GM21717 (cell line): ENCODE data around the gene BCO1.
A peak's percentile ranks its signal among the peaks of the same experiment; 100 is the strongest.

Source experiments
- ATAC-seq: cut with Tn5 transposase; IDR thresholded peaks from one replicate; pipeline ENCODE4 v1.9.1; 2021; ENCODE audit warnings: mild to moderate bottlenecking, moderate library complexity; ENCODE audit not compliant: unreplicated experiment

BCO1 gene

DNA sequence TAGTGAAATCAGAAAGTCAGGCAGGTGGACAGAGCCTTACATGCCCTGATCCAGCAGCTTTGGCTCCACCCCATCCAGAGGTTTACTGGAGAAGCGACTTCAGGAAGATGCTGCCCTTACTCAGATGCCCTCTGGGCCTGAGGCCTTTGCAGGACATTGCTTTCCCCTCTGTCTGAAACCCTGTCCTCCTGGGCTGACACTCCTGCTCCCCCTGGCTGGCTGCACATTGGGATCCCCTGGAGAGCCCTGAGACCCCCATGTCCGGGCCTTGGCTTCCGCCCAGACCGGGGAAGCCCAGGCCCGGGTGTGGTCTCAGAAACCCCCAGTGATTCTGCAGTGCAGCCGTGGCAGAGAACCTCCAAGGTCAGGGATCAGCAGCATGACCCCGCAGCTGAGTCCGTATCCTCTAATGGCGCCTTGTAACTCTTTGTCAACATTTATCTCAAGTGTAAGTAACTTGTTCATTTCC is 36.6 kb downstream of the BCO1 start:
- ATAC-seq, result no peak

DNA sequence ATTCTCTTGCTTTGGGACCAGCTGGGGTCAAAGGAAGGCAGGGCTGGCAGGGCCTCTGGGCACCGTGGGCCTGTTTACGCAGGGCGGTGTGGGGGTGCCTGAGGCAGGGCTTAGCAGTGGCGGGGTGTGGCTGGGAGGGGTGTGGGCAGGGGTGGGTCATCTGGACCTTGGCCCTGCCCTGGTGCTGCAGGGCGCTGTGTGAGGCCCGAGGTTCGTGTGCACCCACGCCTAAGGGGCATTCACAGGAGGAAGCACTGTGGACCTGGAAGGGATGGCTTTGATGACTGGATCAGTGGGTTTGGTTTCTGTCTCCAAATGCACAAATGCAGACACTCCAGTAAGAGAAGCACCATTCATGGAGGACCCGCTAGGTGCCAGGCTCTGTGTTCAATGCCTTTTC is 37.3 kb downstream of the BCO1 start:
- ATAC-seq, result no peak

DNA sequence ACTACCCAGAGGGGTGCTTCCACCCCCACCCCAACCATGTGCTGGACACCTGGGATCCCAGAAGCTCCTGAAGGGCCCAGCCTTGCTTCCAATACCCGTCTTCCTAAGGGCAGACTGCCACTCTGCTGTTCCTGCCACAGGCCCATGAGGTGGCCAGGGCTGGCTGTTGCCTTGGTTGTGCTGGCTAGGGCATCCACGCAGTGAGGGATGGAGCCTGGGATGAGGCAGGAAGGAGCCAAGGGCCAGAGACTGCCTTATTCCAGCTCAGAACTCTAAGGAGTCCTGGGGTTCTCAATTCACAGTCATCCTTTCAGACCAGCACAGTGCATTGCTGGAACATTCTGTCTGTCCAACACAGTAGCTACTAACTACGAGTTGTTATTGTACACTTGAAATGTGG is 37.8 kb downstream of the BCO1 start:
- no peak for ATAC-seq

DNA sequence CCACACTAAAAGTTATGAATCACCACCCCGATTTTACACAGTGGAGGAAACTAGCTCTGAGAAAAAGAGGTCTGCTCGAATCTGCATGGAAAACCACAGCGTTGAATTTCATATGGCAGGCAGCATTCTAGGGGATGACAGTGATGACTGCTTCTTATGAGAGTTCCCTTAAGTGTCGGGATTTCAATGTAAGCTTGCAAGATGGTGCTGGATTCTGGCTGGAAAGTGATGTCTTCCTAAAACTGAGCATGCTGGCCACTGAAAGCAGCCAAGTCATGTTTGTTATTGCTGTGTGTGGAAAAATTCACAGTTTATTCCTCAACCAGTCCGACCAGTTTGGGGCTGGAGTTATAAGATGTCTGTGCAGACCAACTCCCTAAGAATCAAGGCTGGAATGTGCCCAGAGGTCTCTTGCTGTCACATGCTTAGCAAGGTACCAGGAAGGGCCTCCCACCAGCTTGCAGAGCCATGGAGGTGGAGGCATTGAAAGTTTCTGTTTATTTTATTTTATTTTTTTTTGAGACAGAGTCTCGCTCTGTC is 39.1 kb downstream of the BCO1 start:
- no peak for ATAC-seq

DNA sequence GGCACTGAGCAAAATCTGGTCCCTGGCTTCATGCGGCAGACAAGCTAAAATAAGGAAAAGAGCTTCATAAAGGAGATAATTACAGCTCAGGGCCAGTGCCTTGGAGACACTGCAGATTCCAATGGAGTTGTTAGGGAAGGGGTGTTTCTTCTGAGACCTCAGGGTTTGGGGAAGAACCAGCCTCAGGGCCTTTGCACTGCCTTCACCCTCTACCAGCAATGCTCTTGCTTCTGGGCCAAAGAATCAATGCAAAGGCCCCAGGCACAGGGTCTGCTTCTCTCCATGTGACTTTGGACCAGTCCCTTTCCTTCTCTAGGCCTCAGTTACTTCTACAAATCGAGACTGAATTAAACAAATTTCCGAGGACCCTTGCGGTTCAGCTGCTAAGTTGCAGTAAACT is 40.0 kb downstream of the BCO1 start:
- no peak for ATAC-seq

DNA sequence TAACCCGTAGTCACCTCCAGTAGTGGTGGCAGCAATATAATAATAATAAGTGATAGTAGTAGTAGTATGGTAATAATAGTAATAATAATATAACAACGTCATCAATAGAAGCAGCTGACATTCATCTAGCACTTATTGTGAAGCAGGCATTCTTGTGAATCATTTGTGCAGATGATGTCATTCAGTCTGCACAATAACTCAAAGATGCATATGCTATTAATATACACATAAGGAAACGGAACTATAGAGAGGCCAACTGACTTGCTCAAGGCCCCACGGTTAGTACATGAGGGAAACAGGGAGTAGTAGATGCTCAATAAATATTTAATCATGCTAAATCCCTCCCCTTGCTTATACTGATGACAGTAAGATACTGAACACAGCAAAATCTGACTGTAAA is 40.9 kb downstream of the BCO1 start:
- no peak for ATAC-seq

DNA sequence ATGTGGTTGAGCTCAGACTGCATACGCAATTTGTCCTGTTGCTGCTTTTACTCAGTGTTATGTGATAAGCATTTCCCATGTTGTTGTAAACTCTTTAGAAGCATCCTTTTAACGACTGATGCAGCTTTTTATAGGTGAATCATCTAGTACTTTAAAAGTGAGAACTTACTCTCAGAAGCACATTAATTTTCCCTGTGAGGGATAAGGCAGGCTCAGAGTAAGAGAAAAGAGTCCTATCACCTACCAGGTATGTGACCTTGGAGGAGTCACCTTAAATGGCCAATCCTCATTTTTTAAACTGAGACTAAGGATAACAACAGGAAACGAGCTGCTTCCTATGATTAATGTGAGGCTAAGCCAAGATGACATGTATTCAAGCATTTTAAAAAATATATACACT is 41.9 kb downstream of the BCO1 start:
- ATAC-seq, result no peak

DNA sequence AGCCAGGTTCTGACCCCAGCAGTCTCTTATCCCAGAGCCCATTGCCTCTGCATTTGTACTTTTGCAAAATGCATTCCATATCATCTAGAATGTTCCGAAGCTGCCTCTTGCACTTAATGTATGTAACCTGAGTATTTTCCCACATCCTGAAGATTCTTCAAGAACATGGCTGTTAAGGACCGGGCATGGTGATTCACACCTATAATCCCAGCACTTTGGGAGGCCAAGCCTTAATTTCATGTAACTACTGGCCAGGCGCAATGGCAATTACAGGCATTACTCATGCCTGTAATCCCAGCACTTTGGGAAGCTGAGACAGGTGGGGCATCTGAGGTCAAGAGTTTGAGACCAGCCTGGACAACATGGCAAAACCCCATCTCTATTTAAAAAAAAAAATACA is 44.6 kb downstream of the BCO1 start:
- ATAC-seq, result no peak

DNA sequence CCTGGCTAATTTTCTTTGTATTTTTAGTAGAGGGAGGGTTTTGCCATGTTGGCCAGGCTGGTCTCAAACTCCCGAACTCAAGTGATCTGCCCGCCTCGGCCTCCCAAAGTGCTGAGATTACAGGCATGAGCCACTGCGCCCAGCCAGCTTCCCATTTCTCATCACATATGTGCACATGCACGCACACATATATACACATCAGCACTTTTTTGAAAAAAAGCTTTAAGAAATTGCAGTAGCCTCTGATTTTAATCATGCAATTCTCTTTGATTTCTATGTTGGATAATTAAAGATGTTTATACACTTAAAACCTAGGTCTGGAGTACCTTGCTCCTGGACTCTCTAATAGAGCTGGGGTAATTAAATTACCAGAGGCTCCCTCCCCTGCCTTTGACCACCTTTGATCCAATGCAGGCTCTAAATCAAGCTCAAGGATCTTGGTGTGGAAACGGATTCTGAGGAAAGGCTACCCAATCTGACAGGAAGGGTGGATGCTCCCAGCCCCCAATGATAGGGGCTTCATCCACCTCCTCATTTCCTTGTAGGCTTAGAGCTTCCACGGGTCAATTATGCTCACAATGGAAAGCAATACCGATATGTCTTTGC is 46.6 kb downstream of the BCO1 start:
- no peak for ATAC-seq

DNA sequence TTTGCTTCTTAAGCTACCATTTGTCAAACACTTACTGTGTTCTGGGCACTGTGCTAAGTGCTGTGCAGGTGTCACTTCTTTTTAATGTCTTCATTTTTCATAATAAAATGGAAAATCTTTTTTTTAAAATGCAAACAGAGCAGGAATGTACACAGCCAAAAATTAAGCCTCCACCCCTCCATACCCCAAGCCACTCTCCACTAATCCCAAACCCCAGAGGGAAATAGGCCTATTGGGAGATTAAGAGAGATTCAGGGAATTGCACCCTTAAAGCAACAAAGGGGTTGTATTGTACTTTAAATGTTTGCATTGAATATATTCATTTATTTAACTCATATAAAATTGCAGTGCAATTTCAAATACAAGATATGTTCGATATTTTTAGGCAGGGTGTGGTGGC is 47.7 kb downstream of the BCO1 start:
- no peak for ATAC-seq

DNA sequence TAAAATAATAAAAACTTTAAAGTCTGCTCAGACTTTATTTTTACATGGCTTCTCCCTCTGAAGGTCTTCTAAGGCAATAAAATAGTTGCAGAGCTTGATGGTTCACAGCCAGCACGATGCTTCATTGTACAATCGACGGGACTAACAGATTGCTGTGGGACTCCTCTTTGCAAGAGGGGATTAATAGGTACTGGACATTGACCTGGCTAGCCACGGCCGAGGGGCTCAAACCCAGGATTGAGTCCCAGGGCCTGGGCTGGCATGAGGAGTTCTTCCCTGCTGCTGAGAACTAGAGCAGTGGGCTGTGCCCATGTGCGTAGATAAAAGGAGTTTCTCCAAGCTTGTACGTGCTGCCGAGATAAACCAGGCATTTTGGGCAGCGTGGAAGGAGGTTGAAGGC is 52.6 kb downstream of the BCO1 start:
- no peak for ATAC-seq

DNA sequence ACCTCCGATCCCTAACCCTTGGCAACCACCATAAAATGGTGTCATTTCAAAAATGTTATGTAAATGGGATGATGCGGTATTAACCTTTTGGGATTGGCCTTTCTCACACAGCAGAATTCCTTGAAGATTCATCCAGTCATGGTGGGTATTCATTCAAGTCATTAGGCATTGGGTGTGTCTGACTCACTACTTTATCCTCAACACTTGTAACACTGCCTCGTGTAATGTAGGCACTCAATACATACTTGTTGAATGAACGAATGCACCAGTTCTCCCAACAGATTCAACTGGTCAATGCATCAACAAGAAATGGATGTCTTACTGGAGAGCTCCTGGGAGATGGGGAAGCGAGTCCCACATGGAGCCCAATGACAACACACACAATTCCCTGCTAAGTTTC is 54.4 kb downstream of the BCO1 start:
- no peak for ATAC-seq

DNA sequence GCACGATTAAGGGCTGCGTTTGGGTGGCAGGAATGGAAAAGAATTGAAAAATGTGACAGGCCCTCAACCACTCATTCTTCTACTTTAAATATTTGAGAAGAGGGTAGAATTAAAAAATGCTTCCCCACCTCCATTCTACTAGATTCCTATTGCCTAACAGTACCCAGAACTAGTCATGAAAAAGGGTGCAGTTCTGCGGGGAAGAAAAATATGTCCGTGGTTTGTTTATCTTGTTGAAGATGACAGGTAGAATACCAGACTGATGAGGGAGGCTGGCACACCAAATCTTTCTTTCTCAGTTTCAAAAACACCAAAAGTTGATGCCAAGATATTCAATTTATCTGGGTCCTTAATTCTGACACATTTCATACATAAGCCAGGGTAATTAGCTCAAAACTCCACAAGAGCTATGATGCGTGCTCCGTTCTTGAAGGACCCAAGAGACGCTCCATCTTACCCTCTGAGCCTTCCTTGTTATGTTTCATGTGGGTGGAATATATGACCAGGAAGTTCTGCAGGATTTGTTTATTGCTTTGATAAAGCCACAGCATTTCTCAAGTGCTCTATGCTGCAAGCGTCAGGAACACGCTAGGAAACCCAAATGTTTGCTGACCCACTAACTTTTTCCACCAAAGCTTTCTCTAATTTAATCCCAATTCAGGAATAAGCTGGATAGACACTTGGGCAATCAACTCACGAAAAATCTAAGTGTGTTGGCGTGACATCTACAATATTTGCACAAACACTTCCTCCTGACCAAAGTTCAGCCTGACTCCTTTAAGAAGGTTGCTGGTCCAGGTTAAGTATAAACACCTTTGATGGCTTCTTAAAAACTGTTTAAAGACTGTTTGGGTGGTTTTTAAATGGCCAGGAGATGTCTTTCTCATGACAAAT is 55.7 kb downstream of the BCO1 start:
- no peak for ATAC-seq

DNA sequence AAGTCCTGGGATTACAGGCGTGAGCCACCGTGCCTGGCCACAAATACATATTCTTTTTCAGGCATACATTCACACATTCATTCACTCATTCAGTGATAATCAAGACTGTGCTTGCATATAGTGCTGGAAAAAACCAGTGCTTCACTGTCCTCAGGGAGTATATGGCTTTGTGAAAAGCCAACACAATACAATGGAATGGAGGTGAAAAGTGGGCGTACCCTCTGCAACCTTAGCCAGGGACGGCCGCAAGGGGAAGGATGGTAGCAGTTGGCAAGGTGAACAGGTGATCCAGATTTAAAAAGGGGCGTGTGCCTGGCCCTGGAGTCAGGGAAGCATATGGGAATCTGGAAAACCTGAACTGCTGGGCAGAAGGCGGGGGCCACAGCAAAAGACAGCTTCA is 58.1 kb downstream of the BCO1 start:
- no peak for ATAC-seq

DNA sequence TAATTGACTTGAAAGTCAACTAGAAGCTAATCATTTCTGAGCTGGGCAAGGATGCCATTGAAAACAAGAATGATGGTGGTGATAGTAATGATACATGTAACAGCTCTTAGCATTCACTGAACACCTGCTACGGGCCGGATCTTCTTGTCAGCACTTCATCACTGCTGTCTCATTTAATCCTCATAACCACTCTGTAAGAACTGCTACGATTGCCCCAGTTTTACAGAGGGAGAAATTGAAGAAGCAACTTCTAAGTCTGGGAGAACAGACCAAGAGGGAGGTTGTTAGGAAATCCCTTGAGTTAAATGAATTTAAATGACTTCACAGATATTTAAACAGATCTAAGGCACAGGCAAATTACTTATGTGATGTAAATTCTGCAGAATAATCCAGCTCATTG is 69.3 kb downstream of the BCO1 start:
- ATAC-seq, result no peak

DNA sequence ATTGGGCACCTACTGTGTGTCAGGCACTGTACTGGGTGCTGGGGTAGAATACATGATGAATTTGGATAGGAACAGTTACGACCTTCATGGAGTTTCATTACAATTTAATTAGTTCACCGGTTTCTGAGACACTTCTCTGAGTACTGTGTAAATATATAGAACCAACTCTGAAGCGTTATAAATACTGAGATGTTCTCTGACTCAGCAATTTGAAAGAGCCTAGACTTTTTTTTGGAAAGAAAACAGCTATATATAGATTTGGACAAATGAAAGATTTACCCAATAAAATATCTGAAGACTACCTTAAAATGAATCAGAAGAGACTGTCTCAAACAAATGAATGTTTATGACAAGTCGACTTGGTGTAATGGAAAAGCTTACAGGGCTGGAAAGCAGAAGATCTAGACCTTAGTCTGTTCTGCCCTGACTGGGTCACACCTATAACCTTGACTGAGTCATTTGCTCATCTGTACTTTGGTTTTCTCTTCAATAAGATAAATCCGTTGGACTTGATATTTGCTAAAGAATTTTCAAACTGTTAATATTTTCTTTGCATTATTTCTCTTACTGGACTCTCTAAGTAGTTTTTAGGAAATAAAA is 71.7 kb downstream of the BCO1 start:
- ATAC-seq, result no peak

DNA sequence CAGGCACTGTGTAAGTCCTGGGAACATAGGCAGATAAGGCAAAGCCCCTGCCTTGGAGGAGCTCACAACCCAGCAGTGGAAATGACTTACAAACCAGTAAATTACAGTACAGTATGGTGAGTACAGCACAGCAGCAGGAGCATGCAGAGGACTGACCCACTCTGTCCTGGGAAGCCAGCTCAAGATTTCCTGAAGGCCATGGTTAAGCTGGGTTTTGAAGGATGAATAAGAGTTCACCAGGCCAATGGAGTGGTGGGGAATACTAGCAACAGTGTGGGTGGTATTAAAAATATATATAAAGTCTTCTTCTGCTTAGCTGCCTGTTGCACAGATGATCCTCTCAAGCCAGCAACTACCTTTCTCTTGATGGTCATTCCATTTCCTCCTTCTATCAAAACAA is 73.3 kb downstream of the BCO1 start:
- ATAC-seq, result no peak

DNA sequence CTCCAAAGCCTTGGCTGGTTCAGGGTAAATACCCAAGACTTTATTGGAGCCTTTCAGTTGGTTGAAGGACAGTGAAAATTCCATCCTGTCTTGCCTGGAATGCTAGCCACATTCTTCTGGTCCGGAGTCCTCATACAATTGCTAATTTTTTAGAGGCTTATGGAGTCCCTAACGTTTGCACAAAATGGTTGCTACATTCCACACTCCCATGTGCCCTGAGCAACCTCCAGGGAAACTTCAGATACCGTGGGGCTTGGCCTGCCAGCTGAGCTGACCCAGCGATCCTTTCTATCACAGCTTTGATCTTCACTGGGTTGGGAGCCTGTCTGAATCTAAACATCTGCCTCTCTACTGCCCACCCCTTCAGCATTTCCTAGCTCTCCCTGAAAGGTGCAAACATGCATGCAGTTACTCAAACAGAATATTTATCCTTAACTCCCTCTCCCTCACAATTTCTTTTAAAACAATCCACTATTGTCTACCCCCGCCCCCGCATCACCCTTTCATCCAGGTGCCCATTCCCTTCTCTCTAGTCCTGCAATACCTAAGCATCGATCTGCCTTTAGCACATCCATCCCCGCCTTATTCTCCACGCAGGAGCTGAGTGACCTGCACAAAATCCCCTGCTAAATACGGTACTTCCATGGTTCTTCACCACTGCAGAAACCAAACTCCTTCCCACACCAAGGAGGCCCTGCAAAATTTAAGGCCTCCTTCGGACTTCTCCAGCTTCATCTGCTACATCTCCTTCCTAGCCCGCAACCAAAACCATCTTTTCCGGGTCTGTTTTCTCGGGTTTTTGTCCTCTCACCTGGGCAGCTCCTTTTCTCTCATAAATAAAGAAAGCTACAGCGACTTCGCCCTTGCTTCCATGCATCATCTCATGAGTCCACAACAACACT is 75.5 kb downstream of the BCO1 start:
- ATAC-seq, result peak; percentile 10

DNA sequence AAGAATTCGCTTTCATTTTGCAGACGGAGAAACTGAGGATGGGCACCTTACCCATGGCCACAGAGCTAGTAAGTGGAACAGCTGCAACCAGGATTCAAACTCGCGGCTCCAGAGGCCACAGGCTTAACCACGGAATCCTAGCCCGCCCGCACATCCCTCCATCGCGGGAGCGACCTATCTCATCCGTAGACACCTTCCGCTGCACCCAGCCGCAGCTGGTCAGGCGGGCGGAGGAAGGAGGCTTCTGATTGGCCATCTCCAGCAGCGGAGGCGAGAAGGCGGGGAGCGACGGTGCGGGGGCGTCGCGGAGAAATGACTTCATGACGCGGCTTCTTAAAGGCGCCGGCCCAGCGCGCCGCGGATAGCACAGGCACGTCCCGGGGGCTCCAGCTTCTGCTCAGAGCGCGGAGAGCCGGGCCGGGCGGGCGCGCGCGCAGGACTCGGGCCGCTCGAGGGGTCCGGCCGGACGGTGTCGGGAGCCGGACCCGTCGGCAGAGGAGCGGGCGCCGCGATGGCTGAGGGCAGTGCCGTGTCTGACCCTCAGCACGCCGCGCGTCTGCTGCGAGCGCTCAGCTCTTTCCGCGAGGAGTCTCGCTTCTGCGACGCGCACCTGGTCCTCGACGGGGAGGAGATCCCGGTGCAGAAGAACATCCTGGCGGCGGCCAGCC is 76.2 kb downstream of the BCO1 start, which contains the start of gene GAN:
GAN (plus strand) TSS at position 360 of the 668 bp plus-strand sequence; CDS start at position 512, 152 bp downstream.
- peak; percentile 96 for ATAC-seq
